Glutamatergic neuron (in vitro differentiated cells): ENCODE results near the gene SERINC5. TPM values are rescaled to one million over a fixed set of nuclear protein-coding genes. Genes with fewer than 3 reads are reported as not detected.

ENCODE experiments used
- DNase-seq: peaks from one replicate; pipeline ENCODE4 v3.0.0; 2022
- H3K27ac Mint-ChIP-seq: one replicate; pipeline ENCODE4 v1.8.0; 2020; ENCODE audit warnings: mild to moderate bottlenecking, mixed read lengths, inconsistent platforms; ENCODE audit not compliant: unreplicated experiment
- H3K27me3 Mint-ChIP-seq: one replicate; pipeline ENCODE4 v1.8.0; 2020; ENCODE audit warnings: mild to moderate bottlenecking, moderate library complexity, mixed read lengths, inconsistent platforms; ENCODE audit not compliant: unreplicated experiment
- H3K36me3 Mint-ChIP-seq: one replicate; pipeline ENCODE4 v1.8.0; 2020; ENCODE audit warnings: mild to moderate bottlenecking, mixed read lengths, inconsistent platforms; ENCODE audit not compliant: unreplicated experiment
- H3K4me1 Mint-ChIP-seq: one replicate; pipeline ENCODE4 v1.8.0; 2020; ENCODE audit warnings: mild to moderate bottlenecking, low read depth, mixed read lengths, inconsistent platforms; ENCODE audit not compliant: unreplicated experiment
- H3K4me3 Mint-ChIP-seq: one replicate; pipeline ENCODE4 v1.8.0; 2020; ENCODE audit warnings: mild to moderate bottlenecking, mixed read lengths, inconsistent platforms; ENCODE audit not compliant: unreplicated experiment
- H3K9me3 Mint-ChIP-seq: one replicate; pipeline ENCODE4 v1.8.0; 2020; ENCODE audit warnings: mild to moderate bottlenecking, moderate library complexity, mixed read lengths, inconsistent platforms; ENCODE audit not compliant: unreplicated experiment
- total RNA-seq: library from RNA; stranded (reverse); fragmentation: NEBNext Ultra II Directional; extraction: Animal tissue kit (Norgen Biotek cat#: 25700); gene quantifications from one replicate; pipeline ENCODE4 v1.2.1, GENCODE V29; 2021; ENCODE audit not compliant: unreplicated experiment
- TF ChIP-seq, protein P1 (sequence below): fragments of 200-600 bp; sonication (generic); IDR thresholded peaks from one replicate; pipeline ENCODE4 v1.5.0; 2021; ENCODE audit not compliant: partially characterized antibody, unreplicated experiment

Gene SERINC5
- total RNA-seq, 1 donor from 2014 or later: 15.1 TPM

DNA sequence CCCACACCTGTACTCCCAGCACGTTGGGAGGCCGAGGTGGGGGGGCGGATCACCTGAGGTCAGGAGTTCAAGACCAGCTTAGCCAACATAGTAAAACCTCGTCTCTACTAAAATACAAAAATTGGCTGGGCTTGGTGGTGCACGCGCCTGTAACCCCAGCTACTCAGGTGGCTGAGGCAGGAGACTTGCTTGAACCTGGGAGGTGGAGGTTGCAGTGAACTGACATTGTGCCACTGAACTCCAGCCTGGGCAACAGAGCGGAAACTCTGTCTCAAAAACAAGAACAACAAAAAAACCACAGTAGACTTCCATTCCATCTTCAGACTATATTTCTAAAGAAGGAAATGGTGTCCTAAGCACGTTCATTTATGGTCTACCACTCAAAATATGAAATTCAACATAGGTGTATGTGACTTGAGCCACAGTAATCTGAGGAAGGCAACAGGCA, 14.2 kb upstream of the SERINC5 start:
- TF ChIP-seq, protein P1, sequence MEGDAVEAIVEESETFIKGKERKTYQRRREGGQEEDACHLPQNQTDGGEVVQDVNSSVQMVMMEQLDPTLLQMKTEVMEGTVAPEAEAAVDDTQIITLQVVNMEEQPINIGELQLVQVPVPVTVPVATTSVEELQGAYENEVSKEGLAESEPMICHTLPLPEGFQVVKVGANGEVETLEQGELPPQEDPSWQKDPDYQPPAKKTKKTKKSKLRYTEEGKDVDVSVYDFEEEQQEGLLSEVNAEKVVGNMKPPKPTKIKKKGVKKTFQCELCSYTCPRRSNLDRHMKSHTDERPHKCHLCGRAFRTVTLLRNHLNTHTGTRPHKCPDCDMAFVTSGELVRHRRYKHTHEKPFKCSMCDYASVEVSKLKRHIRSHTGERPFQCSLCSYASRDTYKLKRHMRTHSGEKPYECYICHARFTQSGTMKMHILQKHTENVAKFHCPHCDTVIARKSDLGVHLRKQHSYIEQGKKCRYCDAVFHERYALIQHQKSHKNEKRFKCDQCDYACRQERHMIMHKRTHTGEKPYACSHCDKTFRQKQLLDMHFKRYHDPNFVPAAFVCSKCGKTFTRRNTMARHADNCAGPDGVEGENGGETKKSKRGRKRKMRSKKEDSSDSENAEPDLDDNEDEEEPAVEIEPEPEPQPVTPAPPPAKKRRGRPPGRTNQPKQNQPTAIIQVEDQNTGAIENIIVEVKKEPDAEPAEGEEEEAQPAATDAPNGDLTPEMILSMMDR: no peak
- no peak overlapping the region for H3K4me3 Mint-ChIP-seq
- no peak overlapping the region for H3K27ac Mint-ChIP-seq
- no peak for DNase-seq
- H3K9me3 Mint-ChIP-seq: no peaks in the 10 kb centered on the region
- H3K36me3 Mint-ChIP-seq: no peaks in the 10 kb centered on the region
- peaks cover 2% of the 10 kb centered on the region for H3K4me1 Mint-ChIP-seq
- no peaks in the 10 kb centered on the region for H3K27me3 Mint-ChIP-seq

DNA sequence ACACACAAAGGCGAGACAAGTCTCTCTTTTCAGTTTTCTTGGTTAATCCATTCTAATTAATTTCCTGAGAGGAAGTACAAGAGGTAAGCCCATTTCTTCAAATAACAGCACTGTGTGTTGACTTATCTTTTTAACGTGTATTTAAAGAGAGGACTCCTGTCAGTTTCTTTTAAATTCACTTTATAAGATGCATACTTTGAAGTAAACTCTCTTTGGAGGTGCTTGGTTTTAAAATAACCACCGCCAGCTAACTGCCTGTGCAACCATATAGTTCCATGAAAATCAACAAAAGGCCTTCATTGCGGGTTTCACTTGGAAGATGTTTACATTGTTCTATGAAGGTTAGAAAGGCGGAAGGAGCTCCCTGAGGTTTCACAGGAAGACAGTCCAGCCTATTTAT, 13.1 kb upstream of the SERINC5 start:
- H3K36me3 Mint-ChIP-seq: no peaks in the 10 kb centered on the region
- TF ChIP-seq, protein P1: no peak
- no peaks in the 10 kb centered on the region for H3K9me3 Mint-ChIP-seq
- peaks cover 2% of the 10 kb centered on the region for H3K4me1 Mint-ChIP-seq
- no peak for DNase-seq
- H3K27me3 Mint-ChIP-seq: no peaks in the 10 kb centered on the region
- no peak overlapping the region for H3K4me3 Mint-ChIP-seq
- H3K27ac Mint-ChIP-seq: no peak overlapping the region

DNA sequence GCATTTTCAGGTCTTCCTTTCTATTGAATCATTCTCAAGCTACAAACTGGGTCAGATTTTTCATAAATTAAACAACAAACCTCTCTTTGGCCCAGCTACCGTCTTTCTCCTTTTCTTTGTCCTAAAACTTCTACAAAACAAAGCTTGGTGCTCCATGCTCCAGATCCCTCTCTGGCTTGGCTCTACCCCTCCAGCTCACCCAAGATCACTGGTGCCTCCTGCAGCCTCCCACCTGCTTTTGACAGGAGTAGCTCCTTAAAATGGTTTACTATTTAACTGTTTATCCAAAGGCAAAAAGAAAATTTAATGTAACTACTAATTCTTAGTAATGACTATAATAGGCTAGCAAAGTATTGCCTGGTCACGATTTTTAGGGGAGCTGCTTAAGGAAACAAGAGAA, 10.7 kb upstream of the SERINC5 start:
- TF ChIP-seq, protein P1: no peak
- DNase-seq: no peak
- Mint-ChIP-seq H3K4me1 (peaks cover 2% of the 10 kb centered on the region), H3K4me3 (no peak overlapping the region), H3K36me3 (no peaks in the 10 kb centered on the region), H3K9me3 (no peaks in the 10 kb centered on the region), H3K27me3 (no peaks in the 10 kb centered on the region), H3K27ac (no peak overlapping the region)

DNA sequence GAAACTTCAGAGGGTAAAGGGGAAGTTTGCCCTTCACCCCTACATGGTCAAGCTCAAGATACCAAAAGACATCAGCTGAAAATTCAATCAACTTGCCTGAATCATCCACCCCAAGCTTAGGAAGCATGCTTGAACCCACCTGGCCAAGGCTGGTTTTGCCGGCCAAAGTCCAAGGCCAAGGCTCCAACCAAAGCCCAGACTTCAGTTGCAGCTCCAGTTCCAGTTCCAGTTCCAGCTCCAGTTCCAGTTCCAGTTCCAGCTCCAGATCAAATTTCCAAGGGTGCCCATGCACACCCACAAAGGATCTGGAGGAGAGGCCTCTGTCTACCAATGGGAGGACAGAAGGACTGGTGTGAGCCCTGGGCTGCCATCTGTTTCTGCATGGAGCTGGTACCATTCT, 4.6 kb upstream of the SERINC5 start:
- no peak for DNase-seq
- H3K27ac Mint-ChIP-seq: no peak overlapping the region
- H3K4me1 Mint-ChIP-seq: peaks cover 4% of the 10 kb centered on the region

DNA sequence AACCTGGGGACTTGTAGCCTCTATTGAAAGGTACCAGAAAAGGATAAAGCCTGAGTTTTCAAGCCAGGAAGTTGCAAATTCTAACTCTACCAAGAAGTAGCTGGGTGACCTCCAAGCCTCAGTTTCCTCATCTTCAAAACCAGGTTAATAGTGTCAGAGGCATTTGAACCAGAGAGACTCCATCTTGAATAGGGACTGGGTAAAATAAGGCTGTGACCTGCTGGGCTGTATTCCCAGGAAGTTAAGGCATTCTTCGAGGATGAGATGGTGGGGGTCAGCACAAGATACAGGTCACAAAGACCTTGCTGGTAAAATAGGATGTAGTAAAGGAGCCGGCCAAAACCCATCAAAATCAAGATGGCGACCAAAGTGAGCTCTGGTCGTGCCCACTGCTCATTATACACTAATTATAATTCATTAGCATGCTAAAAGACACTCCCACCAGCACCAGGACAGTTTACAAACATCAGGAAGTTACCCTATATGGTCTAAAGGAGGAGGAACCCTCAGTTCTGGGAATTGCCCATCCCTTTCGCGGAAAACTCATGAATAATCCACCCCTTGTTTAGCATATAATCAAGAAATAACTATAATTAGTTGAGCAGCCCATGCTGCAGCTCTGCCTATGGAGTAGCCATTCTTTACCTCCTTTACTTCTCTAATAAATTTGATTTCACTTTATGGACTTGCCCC, 3.8 kb upstream of the SERINC5 start:
- no peak overlapping the region for H3K27ac Mint-ChIP-seq
- H3K4me1 Mint-ChIP-seq: peaks cover 6% of the 10 kb centered on the region
- DNase-seq: no peak
- H3K4me3 Mint-ChIP-seq: no peak overlapping the region
- peaks cover 4% of the 10 kb centered on the region for H3K27me3 Mint-ChIP-seq
- TF ChIP-seq, protein P1: no peak
- H3K36me3 Mint-ChIP-seq: no peaks in the 10 kb centered on the region
- peaks cover 5% of the 10 kb centered on the region for H3K9me3 Mint-ChIP-seq

More for the DNA sequence above, 4.6 kb upstream of the SERINC5 start:
- H3K9me3 Mint-ChIP-seq: peaks cover 5% of the 10 kb centered on the region
- no peak overlapping the region for H3K4me3 Mint-ChIP-seq
- peaks cover 4% of the 10 kb centered on the region for H3K27me3 Mint-ChIP-seq
- H3K36me3 Mint-ChIP-seq: no peaks in the 10 kb centered on the region
- TF ChIP-seq, protein P1: no peak
